ENCODE measurements around the gene KIAA0513. TPM values are rescaled to one million over a fixed set of nuclear protein-coding genes. Genes with fewer than 3 reads are reported as not detected.

KIAA0513 gene
- total and polyA plus RNA-seq, 2 donors (not counting 1 experiment from before 2014, with no cell fraction given): 11.7 to 22.3 TPM

DNA sequence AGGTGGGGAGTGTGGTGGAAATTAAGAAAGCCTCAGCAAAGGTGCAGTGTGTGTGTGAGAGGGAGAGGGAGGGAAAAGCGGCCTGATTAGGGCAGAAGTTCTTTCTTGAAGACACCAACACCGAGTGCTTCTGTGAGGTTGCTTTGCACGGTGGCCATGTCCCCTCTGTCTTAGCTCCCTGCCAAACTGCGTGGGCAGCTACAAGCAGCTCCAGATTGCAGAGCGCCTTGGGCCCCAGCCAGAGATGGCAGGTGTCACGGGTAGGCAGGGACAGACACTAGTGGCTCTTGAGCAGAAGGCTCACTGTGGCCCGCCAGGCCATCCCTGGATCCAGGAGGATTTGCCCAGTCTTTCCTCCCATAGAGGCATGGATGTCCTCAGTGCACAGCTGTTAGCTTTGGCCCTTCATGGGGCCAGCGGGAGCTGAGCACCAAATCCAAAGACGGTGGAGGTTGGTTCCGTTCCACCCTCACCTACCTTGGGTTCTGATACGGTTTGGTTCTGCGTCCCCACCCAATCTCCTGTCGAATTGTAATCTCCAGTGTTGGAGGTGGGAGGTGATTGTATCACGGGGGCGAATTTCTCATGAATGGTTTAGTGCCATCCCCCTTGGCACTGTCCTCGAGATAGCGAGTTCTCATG is 21.4 kb downstream of the KIAA0513 start:
- H3K79me2 ChIP-seq (ENCODE audit: control insufficient read depth, insufficient read depth, low read length): no peaks in the 10 kb centered on the region
- DNase-seq (ENCODE audit: low read depth in 2 of 2): no peak
- no peak overlapping the region for H3K9ac ChIP-seq (ENCODE audit: insufficient read depth, low read length)
- H3K27me3 ChIP-seq (ENCODE audit: control insufficient read depth, insufficient read depth, low read length): no peaks in the 10 kb centered on the region
- H3K36me3 ChIP-seq (ENCODE audit: control insufficient read depth, insufficient read depth, low read length): no peaks in the 10 kb centered on the region
- no peak overlapping the region for H3K4me3 ChIP-seq (replicated peaks in 1 of 4; ENCODE audit: control extremely low read depth in 1 of 4, insufficient read depth in 1 of 4, low read depth in 3 of 4, low read length in 4 of 4)
- no peak overlapping the region for H3K27ac ChIP-seq (ENCODE audit: insufficient read depth, low read length)
- H3K4me2 ChIP-seq (ENCODE audit: extremely low read depth, insufficient read depth, low read length): no peak overlapping the region
- H3K9me3 ChIP-seq (ENCODE audit: control insufficient read depth, insufficient read depth, low read depth, low read length): no peaks in the 10 kb centered on the region
- H3K4me1 ChIP-seq (ENCODE audit: control insufficient read depth, extremely low read depth, insufficient read depth, low read length): no peaks in the 10 kb centered on the region
- H4K20me1 ChIP-seq (ENCODE audit: control insufficient read depth, extremely low read depth, insufficient read depth, low read length): no peaks in the 10 kb centered on the region
- no peak overlapping the region for H2AFZ ChIP-seq (ENCODE audit: low read length)
- TF ChIP-seq EZH2 (IDR thresholded peaks at IDR 0.05; ENCODE audit: low read length, missing control alignments): no peak
- TF ChIP-seq, protein P1, sequence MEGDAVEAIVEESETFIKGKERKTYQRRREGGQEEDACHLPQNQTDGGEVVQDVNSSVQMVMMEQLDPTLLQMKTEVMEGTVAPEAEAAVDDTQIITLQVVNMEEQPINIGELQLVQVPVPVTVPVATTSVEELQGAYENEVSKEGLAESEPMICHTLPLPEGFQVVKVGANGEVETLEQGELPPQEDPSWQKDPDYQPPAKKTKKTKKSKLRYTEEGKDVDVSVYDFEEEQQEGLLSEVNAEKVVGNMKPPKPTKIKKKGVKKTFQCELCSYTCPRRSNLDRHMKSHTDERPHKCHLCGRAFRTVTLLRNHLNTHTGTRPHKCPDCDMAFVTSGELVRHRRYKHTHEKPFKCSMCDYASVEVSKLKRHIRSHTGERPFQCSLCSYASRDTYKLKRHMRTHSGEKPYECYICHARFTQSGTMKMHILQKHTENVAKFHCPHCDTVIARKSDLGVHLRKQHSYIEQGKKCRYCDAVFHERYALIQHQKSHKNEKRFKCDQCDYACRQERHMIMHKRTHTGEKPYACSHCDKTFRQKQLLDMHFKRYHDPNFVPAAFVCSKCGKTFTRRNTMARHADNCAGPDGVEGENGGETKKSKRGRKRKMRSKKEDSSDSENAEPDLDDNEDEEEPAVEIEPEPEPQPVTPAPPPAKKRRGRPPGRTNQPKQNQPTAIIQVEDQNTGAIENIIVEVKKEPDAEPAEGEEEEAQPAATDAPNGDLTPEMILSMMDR (conservative IDR thresholded peaks at IDR 0.05 in 1 of 2, IDR thresholded peaks at IDR 0.05 in 1 of 2; ENCODE audit: low read depth in 1 of 2, low read length in 2 of 2): no peak

DNA sequence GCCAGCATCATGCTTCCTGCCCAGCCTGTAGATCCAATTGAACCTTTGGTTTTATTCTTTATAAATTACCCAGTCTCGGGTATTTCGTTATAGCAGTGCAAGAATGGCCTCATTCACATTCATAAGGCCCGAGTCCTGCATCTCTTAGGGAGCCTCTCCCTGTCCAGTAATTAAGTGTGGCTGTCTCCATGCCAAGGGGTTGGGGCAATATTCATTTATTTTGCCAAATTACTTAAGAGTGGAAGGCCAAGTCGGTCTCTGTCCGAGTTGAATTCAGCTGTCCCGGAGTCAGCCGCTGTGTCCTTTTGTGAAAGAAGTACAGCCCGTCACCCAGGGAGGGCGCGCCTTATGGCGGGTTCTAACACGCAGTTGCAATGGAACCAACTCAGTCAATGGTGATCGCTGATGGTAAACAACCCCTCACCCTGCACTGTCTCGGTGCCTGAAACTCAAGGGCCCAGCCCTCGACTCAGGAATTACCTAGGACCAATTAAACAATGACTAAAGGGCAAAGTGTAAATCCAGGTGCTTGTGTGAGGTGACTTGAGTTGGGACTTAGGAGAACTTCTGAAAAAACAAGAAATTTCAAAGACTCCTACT is 22.2 kb downstream of the KIAA0513 start:
- Histone ChIP-seq H3K4me3 (replicated peaks in 1 of 4; ENCODE audit: control extremely low read depth in 1 of 4, insufficient read depth in 1 of 4, low read depth in 3 of 4, low read length in 4 of 4) (no peak overlapping the region), H3K36me3 (ENCODE audit: control insufficient read depth, insufficient read depth, low read length) (no peaks in the 10 kb centered on the region), H3K27ac (ENCODE audit: insufficient read depth, low read length) (no peak overlapping the region), H3K4me1 (ENCODE audit: control insufficient read depth, extremely low read depth, insufficient read depth, low read length) (peaks cover 2% of the 10 kb centered on the region), H3K4me2 (ENCODE audit: extremely low read depth, insufficient read depth, low read length) (no peak overlapping the region), H3K27me3 (ENCODE audit: control insufficient read depth, insufficient read depth, low read length) (no peaks in the 10 kb centered on the region), H3K9ac (ENCODE audit: insufficient read depth, low read length) (no peak overlapping the region), H3K79me2 (ENCODE audit: control insufficient read depth, insufficient read depth, low read length) (no peaks in the 10 kb centered on the region), H2AFZ (ENCODE audit: low read length) (no peak overlapping the region), H4K20me1 (ENCODE audit: control insufficient read depth, extremely low read depth, insufficient read depth, low read length) (no peaks in the 10 kb centered on the region), H3K9me3 (ENCODE audit: control insufficient read depth, insufficient read depth, low read depth, low read length) (no peaks in the 10 kb centered on the region)
- DNase-seq (ENCODE audit: low read depth in 2 of 2): no peak
- no peak for TF ChIP-seq EZH2 (IDR thresholded peaks at IDR 0.05; ENCODE audit: low read length, missing control alignments)
- TF ChIP-seq, protein P1 (conservative IDR thresholded peaks at IDR 0.05 in 1 of 2, IDR thresholded peaks at IDR 0.05 in 1 of 2; ENCODE audit: low read depth in 1 of 2, low read length in 2 of 2): no peak

DNA sequence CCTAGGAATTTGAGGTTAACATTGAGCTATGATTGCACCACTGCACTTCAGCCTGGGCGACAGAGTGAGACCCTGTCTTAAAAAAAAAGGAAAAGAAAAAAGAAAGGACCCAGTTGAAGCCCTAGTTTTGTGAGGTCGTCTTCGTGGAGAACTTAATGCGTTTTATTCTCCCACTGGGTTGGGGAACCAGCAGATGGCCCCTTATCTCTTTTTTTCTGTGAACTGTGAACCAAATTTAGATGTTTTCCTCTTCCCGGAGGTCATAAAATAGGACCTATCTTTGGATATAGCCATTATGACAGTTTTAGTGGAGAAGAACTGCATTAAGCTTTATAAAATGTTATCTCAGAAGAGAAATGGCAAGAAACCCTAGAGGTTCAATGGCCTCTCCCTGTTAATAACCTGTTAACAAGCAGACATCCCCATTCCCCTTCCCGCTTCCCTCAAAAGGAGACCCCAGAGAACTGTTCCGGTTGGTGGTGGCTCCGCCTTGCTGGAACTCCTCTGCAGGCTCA is 23.5 kb downstream of the KIAA0513 start:
- TF ChIP-seq, protein P1 (conservative IDR thresholded peaks at IDR 0.05 in 1 of 2, IDR thresholded peaks at IDR 0.05 in 1 of 2; ENCODE audit: low read depth in 1 of 2, low read length in 2 of 2): no peak
- no peak for TF ChIP-seq EZH2 (IDR thresholded peaks at IDR 0.05; ENCODE audit: low read length, missing control alignments)
- Histone ChIP-seq H3K4me1 (ENCODE audit: control insufficient read depth, extremely low read depth, insufficient read depth, low read length) (peaks cover 4% of the 10 kb centered on the region), H3K4me2 (ENCODE audit: extremely low read depth, insufficient read depth, low read length) (no peak overlapping the region), H3K79me2 (ENCODE audit: control insufficient read depth, insufficient read depth, low read length) (no peaks in the 10 kb centered on the region), H4K20me1 (ENCODE audit: control insufficient read depth, extremely low read depth, insufficient read depth, low read length) (no peaks in the 10 kb centered on the region), H3K27ac (ENCODE audit: insufficient read depth, low read length) (no peak overlapping the region), H3K9ac (ENCODE audit: insufficient read depth, low read length) (no peak overlapping the region), H3K27me3 (ENCODE audit: control insufficient read depth, insufficient read depth, low read length) (no peaks in the 10 kb centered on the region), H3K4me3 (replicated peaks in 1 of 4; ENCODE audit: control extremely low read depth in 1 of 4, insufficient read depth in 1 of 4, low read depth in 3 of 4, low read length in 4 of 4) (no peak overlapping the region), H3K9me3 (ENCODE audit: control insufficient read depth, insufficient read depth, low read depth, low read length) (no peaks in the 10 kb centered on the region), H3K36me3 (ENCODE audit: control insufficient read depth, insufficient read depth, low read length) (no peaks in the 10 kb centered on the region), H2AFZ (ENCODE audit: low read length) (no peak overlapping the region)
- DNase-seq (ENCODE audit: low read depth in 2 of 2): no peak

All from fibroblast of lung (primary cell).